IPS DF 19.7 (cell line): ENCODE data around the gene DRGX.

Experiments used
- DNase-seq: peaks from one replicate; pipeline ENCODE4 v3.0.0-alpha.2; 2013; ENCODE audit warnings: low read depth, low spot score

Gene DRGX

DNA sequence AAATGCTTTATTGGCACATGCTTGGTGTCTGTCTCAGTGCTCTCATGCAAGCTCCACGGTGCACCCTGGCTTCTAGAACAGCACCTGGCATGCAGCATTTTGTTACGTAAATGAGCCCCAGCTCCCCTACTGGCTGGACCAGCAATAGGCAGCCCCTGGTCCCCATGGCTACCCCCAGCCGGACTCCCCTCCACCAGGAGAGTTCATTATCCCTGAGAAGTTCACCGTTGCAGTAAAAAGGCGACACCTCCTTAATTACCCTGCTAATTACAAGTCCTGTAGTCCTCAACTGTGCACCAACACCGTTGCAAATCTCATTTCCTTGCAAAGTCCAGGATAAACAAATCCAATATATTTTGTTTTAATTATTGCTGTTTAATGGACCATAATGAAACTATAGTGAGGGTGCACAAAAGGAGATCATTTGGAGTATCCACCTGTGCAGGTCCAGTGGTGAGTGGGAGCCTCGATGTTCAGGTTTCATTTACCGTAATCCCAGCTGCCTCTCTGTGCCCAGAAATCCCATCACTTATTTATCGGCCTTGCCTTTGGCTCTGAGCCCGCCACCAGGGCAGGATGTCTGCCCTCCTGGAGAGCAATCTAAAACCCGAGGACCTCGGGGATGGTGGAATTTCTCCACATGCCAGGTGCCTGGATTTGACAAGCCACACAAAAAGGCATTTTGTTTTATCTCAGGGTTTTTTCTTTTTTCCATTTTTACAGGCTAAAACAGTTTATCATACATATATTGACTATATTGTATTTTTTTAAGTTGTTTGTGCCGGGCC lies 12.8 kb upstream of the DRGX start:
- no peak for DNase-seq

DNA sequence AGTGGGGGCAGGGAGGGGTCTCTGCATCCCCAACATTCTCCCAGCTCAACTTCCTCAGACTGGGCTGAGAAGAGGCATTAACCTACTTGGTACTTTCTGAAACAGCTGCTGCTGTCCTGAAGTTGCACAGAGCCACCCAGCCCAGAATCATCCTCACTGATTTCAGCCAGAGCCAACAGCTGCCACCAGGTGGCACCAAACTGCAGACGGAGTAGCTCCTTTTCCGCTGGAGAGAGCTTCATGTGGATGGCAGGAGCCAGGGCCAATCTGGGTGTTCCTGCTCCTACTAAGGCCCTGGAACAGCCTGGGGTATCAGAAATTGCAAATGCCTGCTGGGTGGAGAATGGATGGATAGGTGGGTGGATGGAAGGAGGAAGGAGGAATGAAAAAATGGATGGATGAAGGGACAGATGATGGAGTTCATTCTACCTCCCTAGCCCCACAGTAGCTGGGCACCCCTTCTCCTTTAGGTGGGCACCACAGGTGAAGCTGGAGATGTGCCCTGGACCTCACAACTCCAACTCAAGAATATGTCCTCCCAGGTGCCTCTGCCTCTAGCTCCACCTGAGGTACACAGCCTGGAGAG lies 11.8 kb upstream of the DRGX start:
- no peak for DNase-seq

DNA sequence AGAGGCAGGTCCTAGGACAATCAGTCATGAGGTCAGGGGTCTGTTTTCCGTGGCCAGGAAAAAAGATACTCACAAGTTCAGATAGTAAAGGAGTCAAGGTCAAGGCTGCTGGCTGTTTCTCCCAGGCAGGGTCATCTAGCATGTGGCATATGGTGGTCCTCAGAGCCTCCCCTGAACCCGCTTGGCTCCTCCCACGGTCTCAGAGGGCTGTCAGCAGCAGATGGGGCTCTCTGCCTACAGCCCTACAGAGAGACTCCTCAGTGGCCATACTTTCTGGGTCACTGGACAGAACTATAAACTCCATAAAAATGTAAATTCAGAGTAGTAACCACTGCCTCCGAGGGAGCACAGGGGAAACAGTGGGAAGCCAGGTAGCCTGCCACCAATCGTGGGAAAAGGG lies 11.3 kb upstream of the DRGX start:
- DNase-seq = no peak

GRCh38 chr10:49404321-49404878 lies 8.5 kb upstream of the DRGX start:
- no peak for DNase-seq

DNA sequence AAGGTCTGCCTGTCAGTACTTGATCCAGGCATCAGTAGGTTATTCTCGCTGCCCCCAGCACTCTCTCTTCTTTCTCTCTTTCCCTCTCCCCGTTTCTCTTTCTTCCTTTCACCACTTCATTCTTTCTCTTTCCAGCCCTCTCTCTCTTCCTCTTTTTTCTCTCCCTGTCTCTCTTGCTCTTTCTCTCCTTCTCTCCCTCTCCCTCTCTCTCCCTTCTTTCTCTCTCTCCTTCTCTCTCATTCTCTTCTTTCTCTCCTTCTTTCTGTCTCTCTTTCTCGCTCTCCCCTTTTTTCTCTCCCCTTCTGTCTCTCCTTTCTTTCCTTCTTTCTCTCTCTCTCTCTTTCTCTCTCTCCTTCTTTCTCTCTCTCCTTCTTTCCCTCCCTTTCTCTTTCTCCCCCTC lies 7.5 kb upstream of the DRGX start:
- DNase-seq = no peak

DNA sequence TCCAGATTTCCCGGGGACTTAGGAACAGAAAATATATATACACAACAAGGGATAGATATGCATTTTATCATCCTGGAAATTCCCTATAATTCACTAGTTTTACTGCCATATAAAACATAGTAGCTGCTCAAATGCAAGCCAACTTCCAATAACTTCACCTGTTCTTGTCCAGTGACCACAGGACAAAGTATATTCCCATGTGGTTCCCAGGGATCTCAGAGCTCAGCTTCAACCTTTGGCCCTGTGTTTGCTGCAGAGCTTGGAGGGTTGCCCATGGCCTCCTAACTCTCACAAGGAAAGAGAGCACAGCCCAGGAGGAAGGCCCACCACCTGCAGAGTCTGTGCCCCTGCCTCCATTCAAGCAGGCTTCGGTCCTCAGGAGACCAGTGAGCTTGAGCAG lies 4.5 kb upstream of the DRGX start:
- DNase-seq = no peak

DNA sequence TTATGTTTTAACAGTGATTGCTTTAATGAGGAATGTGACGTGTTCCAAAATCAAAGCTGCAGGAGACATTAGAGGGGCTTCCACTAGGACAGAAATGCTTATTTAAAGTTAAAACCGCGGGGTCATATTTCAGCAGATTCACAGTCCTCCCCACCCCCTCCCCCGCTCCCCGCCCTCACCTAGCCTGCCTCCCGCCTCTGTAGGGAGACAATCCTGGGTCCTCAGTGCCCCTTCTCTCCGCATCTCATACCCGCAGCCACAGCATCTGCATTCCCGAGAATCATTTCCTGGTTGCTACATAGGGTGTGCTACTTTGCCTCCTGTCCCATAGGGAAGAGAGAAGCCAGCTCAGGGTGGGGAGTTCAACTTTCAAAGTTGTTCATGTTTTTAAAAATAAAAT lies 3.1 kb upstream of the DRGX start:
- no peak for DNase-seq

DNA sequence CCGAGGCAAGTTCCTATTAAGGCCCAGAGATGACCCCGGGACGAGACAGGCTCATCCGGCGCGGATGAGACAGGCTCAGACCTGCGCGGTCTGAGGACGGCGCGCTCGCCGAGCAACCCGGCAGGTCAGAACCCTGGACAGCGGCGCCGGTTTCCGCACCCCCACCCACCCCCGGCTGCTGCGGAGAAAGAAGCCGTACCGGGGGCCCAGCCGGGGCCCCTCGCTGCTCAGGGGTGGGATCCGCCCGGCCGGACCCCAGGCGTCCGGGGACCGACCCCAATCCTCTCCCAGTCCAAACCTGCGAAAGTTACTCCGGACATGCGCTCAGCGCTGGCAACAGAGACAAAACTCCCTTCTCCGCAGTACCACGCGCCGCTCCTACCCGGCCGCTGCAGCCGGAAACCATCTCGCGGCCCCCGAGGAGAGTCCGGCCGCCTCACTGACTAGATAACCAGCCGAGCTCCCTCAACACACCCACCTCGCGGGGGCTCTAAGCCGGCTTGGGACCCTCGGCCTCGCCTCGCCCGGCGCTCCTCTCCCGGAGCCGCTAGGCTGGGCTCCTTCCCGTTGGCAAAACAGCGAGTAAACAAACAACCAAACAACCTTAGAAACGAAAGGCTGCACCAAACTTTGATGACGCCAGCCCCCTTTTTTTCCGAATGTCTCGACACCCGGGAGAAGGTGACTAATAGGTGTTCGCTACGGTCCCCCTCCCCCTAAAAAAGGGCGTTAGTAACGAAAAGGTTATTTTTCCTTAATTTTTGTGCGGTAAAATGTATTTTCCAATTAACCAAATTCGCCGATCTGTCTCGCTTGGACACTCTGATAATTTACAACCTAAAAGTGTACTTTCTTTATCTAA lies 2.3 kb upstream of the DRGX start:
- DNase-seq = no peak

- no peak for DNase-seq
These were observed 1.4 kb upstream of the DRGX start for GRCh38 chr10:49397036-49397999.

GRCh38 chr10:49396666-49396999 lies 744 bp upstream of the DRGX start:
- no peak for DNase-seq

GRCh38 chr10:49394933-49395740 lies 752 bp downstream of the DRGX start:
- DNase-seq = no peak

DNA sequence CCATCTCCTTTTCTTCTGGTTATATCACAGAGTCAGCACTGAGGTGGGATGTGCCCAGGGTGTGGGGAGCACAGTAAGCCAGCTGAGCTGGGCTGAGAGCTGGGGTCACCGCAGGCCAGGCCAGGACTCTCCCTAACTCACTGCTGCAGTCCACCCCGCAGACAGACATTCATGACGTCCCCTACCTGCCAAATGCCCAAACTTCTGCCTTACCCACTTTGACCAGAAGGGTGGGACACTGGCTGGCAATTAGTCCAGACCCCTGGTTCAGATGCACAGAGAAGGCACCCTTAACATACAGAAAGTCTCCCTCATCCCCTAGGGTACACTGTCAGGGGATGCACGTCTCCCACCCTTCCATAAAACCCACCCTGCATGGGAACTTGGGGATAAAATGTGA lies 2.1 kb downstream of the DRGX start:
- no peak for DNase-seq

DNA sequence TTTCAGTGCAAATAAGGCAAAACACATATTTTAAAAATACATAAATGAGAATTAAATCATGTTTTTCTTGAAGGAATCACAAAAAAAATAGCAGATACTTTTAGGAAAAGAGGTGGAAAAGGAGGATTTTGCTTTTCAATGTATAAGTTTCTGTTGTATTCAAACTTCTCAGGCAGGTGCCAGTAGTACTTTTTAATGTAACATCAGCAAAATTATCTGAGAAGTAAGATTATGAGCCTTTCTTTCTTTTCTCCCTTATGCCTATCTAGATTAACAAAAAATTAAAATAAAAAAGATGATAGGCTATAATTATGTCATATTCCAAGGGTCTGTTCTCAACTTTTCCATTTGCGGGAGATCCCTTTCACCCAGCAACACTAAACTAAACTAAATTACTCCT lies 2.6 kb downstream of the DRGX start:
- no peak for DNase-seq

DNA sequence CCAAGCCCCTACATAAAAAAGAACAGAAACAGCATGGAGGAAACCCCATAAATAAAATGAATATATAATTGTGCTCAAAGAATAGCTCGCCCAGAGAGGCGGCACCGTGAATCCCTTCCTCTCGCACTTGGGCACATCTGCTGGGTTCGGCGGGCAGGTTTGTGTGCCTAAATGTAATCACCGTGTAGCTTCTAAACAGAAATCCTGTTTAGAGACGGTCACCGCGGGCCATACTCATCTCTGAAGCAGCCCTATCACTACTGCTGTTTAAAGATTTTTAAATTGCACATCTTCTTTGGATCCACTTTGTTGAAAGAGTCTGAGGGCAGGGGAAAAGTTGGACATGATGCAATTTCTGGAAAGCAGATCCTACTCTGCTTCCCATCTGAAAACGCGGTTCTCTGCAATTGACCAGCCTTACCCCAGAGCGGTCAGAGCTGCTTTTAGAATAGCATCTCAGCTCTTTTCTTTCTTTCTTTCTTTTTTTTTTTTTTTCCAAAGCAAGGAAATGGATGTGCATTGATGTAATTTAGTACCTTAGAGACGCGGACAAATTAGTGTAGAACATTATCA lies 6.4 kb downstream of the DRGX start:
- DNase-seq = no peak

GRCh38 chr10:49388161-49388560 lies 7.7 kb downstream of the DRGX start:
- no peak for DNase-seq

GRCh38 chr10:49387071-49387470 lies 8.8 kb downstream of the DRGX start:
- no peak for DNase-seq

GRCh38 chr10:49385939-49386922 lies 9.7 kb downstream of the DRGX start:
- DNase-seq = no peak

DNA sequence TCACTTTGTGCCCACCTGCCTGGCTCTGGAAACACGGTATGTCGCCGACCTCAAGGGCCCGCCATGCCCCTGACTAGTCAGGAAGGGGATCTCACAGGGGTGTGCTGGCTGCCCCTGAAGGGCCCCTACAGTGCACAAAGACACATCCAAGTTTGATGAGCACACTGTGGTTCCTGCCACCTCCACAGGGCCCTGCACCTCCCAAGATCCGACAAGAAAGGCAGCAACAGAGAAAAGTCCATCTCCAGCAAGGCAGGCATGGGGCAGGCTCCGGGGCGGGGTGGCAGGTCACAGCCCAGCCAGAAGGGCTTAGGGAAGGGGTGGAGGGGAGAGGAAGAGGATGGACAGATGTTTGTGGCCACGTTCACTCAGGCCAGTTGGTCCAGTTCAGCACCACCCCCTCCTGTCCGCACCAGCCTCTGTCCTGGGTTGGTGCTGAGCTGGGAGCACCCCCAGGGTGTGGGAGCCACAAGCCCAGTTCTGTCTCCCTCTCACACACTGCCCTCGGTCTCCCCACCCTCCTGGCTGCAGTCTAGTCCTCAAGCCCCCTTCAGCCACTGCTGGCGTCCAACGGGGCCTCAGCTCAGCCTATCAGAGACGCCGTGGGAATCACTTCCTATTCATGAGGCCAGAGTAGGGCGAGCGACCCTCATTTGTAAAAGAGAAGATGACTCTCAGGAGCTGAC lies 11.5 kb downstream of the DRGX start:
- no peak for DNase-seq
